ENCODE data around the gene VIT.

VIT gene

DNA sequence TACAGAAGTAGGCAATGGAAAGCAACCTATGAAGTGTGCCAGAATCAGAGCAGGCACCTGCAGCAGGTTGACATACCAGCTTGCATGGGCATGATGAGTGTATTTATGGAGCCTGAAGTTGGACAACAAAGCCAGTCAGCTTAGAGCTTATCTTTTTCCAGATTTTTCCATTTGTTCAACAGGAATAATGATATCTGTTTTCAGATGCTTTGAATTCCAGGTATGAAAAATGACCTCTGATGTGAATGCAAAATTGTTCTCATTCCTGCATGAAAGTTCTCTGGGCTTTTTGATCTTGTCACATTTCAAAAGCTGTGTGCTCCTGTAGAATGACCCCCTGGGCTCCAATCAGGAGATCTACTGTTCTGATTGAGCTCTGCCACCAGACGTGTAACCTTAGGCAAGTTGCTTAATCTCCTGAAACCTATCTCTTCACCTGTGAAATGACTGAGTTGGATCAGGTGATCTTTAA, 38.2 kb upstream of the VIT start:
- no peak overlapping the region for H3K27ac ChIP-seq
- TF ChIP-seq, protein P1, sequence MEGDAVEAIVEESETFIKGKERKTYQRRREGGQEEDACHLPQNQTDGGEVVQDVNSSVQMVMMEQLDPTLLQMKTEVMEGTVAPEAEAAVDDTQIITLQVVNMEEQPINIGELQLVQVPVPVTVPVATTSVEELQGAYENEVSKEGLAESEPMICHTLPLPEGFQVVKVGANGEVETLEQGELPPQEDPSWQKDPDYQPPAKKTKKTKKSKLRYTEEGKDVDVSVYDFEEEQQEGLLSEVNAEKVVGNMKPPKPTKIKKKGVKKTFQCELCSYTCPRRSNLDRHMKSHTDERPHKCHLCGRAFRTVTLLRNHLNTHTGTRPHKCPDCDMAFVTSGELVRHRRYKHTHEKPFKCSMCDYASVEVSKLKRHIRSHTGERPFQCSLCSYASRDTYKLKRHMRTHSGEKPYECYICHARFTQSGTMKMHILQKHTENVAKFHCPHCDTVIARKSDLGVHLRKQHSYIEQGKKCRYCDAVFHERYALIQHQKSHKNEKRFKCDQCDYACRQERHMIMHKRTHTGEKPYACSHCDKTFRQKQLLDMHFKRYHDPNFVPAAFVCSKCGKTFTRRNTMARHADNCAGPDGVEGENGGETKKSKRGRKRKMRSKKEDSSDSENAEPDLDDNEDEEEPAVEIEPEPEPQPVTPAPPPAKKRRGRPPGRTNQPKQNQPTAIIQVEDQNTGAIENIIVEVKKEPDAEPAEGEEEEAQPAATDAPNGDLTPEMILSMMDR (conservative IDR thresholded peaks at IDR 0.05) = no peak

DNA sequence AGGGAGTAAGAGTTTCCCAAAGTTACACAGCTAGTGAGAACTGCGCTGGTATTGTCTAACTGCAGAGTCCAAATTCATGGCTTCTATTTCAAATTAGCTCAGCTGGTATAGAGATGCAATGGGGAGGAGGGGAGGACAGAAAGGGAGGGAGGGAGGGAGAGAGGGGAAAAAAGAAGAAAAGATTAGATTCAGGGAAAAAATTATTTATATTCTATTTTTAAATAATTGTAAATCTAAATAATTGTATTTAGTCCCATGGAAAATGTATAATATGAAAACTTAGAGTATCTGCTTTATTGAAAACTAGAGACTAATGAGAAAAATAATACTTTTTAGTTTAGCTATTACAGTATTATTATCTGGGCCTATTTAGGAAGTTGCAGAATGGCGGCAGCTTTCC, 37.3 kb upstream of the VIT start:
- TF ChIP-seq, protein P1 (conservative IDR thresholded peaks at IDR 0.05) = no peak
- no peak overlapping the region for H3K27ac ChIP-seq

DNA sequence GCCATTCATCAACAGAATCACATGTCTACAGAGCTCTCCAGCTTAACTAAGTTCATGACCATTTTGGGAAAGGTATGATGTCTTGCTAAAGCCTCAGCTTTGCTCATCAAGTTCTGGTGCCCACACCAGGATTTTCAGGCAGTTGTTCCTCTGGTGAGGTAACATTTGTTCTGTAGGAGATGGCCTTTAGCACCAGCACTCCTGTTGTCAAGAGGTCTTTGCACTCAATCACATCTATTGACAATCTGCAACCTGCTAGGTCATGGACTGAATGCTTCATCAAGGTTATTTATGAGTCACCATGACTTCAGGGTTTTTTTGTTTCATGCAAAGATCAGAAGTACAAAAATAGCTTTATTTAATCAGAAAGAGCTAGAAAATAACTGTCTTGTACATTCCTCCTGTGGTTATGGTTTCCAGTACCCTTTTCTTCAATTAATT, 36.6 kb upstream of the VIT start:
- TF ChIP-seq, protein P1 (conservative IDR thresholded peaks at IDR 0.05) = no peak
- no peak overlapping the region for H3K27ac ChIP-seq

DNA sequence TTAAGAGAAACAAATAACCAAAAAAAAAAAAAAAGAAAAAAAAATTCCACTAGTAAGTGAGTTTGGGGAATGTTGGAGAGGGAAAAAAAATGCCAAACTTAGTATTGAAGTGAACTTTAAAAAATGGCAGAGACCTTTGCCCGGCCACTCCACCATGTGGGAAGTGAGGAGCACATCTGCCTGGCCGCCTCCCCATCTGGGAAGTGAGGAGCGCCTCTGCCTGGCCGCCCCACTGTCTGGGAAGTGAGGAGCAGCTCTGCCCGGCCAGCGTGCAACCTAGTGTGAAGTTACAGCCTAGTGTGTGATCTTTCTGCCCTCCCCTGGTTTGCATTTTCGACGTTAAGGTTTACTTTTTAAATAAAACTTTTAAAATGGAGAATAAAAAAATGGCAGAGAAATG, 33.9 kb upstream of the VIT start:
- TF ChIP-seq, protein P1 (conservative IDR thresholded peaks at IDR 0.05) = no peak
- H3K27ac ChIP-seq = no peak overlapping the region

DNA sequence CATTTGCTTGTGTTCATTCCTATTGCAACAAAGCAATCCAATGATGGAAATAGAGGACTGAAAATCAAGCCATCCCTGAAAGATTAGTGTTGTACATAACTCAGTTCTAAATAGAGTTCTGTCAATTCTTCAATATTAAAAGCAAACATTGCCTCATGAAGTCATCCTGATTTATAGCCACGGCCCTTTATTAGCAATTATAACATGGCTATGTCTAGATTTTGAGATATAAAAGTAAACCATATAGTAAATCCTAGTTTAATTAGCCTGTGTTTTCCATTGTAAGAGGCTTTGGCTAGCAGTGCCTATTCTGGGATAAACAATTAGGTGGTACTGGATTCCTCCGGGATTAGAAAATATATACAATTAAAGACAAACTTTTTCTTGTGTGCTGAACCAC, 33.2 kb upstream of the VIT start:
- TF ChIP-seq, protein P1 (conservative IDR thresholded peaks at IDR 0.05) = no peak
- no peak overlapping the region for H3K27ac ChIP-seq

DNA sequence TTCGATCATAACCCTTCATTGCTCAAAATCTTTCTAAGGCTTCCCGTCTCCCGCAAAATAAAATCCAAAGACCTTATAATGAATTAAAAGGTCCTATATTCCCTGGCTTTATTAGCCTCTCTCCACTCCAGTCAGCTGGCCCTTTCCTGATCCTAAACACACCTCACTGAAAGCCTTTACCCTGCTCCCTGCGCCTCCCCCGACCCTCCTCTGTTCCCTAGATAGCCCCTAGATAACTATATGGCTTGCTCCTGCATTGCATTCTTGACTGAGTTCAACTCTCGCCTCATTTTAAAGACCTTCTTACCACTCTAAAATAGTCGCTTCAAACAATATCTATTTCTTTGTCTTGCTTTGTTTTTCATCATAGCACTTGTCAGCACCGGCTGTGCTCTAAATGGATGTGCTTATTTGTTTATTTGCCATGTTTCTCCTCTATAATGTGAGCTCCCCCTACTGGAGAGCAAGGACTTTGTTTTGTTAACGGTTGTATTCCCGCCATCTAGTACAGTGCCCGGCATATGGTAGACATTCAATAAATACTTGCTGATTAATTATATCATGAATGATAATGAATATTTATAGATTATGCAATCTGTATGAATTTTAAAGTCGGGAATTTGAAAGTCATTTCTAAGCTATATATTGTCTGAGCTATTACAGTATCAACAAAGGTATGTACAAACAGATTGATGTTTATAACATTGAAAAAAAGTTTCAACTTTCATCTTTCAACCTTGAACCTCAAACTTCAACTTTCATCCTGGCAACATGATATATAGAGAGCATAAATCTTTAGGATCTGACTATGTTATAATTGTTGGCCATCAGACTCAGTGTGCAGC, 32.4 kb upstream of the VIT start:
- no peak overlapping the region for H3K27ac ChIP-seq
- TF ChIP-seq, protein P1 (conservative IDR thresholded peaks at IDR 0.05) = peak; percentile 85

DNA sequence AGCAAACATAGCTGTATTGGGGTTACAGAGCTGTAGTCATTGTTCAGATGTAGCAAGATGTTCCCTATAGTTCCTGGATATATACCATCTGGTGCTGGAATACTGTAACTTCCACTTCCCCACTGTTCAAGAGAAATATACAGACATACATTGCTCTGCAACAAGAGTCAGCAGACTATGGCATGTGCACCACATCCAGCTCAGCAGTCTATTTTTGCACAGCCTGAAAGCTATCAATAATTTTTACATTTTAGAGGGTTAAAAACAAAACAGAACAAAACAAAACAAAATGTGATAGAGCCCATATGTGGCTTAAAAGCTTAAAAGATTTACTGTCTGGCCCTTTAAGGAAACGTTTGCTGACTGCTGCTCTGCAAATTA, 31.8 kb upstream of the VIT start:
- H3K27ac ChIP-seq = no peak overlapping the region
- TF ChIP-seq, protein P1 (conservative IDR thresholded peaks at IDR 0.05) = no peak

Measured in VCaP (cell line).